ENCODE results near the gene RBM20. TPM values are rescaled to one million over a fixed set of nuclear protein-coding genes. Genes with fewer than 3 reads are reported as not detected.

Gene RBM20
- total RNA-seq, 1 experiment from 2014 or later: 0.17 TPM

DNA sequence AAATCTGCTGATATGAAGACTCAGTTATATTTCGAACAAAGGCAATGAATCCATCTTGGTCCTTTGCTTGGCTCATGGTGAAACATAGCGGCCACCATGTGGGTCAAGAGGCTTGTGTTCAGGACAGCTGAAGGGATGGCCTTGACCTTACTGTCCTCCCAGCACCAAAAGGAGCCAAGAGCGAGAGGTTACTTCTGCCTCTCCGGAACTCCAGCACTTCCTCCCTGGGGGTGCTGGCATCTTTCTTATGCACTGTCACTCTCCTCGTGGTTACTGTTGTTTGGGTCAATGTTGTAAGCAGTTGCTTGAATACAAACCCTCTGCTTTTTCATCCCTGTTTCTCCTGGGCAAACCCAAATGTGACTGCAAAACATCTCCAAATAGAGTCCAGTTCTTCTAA, 100.6 kb downstream of the RBM20 start:
- H4K8ac ChIP-seq (replicated peaks; ENCODE audit: insufficient read length, low read depth, low read length): no peak overlapping the region
- no peak overlapping the region for H4K5ac ChIP-seq (ENCODE audit: insufficient read length, low read depth, low read length)
- H3K27me3 Mint-ChIP-seq (ENCODE audit: low read depth): no peaks in the 10 kb centered on the region; the same call in 1 of the 2 replicates
- H2BK20ac ChIP-seq (ENCODE audit: low read depth, low read length, poor library complexity, severe bottlenecking): no peak overlapping the region
- H3K27ac Mint-ChIP-seq: no peak overlapping the region
- no peaks in the 10 kb centered on the region for H3K79me2 ChIP-seq (ENCODE audit: insufficient read depth, low read length)
- H3K36me3 Mint-ChIP-seq (ENCODE audit: insufficient read depth in 1 of 3, low read depth in 3 of 3): no peaks in the 10 kb centered on the region
- no peaks in the 10 kb centered on the region for H3K27me3 ChIP-seq (ENCODE audit: insufficient read depth, low read length)
- DNase-seq: no peak
- H4K91ac ChIP-seq (ENCODE audit: insufficient read length, low read depth, low read length): no peak overlapping the region
- H3K9me3 Mint-ChIP-seq: peaks cover 5 to 8% of the 10 kb centered on the region in 2 experiments; a peak in 3 of 5 replicates
- no peak overlapping the region for H3K56ac ChIP-seq (ENCODE audit: insufficient read length, low read depth, low read length)
- no peak overlapping the region for H2BK120ac ChIP-seq (ENCODE audit: low read depth, low read length, poor library complexity, severe bottlenecking)
- H3K23me2 ChIP-seq (ENCODE audit: insufficient read length, low read depth, low read length, poor library complexity, severe bottlenecking): no peaks in the 10 kb centered on the region
- no peak overlapping the region for H2AK5ac ChIP-seq (ENCODE audit: insufficient read length, low read length)
- no peak overlapping the region for H3K14ac ChIP-seq (ENCODE audit: insufficient read depth, low read length)
- no peaks in the 10 kb centered on the region for H3K79me1 ChIP-seq (ENCODE audit: insufficient read depth, low read depth, low read length, poor library complexity, severe bottlenecking)
- no peak overlapping the region for H3K4ac ChIP-seq (ENCODE audit: low read depth, low read length)
- no peak overlapping the region for H2AFZ ChIP-seq (ENCODE audit: low read length)
- no peak overlapping the region for H2BK15ac ChIP-seq (ENCODE audit: low read depth, low read length)
- no peaks in the 10 kb centered on the region for H4K20me1 ChIP-seq (ENCODE audit: control insufficient read depth, insufficient read depth, insufficient read length)
- TF ChIP-seq, protein P1, sequence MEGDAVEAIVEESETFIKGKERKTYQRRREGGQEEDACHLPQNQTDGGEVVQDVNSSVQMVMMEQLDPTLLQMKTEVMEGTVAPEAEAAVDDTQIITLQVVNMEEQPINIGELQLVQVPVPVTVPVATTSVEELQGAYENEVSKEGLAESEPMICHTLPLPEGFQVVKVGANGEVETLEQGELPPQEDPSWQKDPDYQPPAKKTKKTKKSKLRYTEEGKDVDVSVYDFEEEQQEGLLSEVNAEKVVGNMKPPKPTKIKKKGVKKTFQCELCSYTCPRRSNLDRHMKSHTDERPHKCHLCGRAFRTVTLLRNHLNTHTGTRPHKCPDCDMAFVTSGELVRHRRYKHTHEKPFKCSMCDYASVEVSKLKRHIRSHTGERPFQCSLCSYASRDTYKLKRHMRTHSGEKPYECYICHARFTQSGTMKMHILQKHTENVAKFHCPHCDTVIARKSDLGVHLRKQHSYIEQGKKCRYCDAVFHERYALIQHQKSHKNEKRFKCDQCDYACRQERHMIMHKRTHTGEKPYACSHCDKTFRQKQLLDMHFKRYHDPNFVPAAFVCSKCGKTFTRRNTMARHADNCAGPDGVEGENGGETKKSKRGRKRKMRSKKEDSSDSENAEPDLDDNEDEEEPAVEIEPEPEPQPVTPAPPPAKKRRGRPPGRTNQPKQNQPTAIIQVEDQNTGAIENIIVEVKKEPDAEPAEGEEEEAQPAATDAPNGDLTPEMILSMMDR (conservative IDR thresholded peaks at IDR 0.05): no peak
- H3T11ph ChIP-seq (ENCODE audit: low read length): no peak overlapping the region
- H3K4me2 ChIP-seq (ENCODE audit: insufficient read depth, insufficient read length, low read length): no peak overlapping the region
- H3K27ac ChIP-seq (ENCODE audit: insufficient read length, low read depth, low read length): no peak overlapping the region
- H3K4me1 Mint-ChIP-seq: peaks cover 7 to 10% of the 10 kb centered on the region in 2 experiments
- no peak overlapping the region for H2BK5ac ChIP-seq (ENCODE audit: insufficient read length, low read length)
- H3K18ac ChIP-seq (ENCODE audit: insufficient read length, low read depth, low read length): no peak overlapping the region
- H3K4me1 ChIP-seq (ENCODE audit: insufficient read depth, low read length): no peaks in the 10 kb centered on the region
- no peaks in the 10 kb centered on the region for H3K9me3 ChIP-seq (ENCODE audit: control insufficient read depth, low read depth, low read length)
- no peak overlapping the region for H3K23ac ChIP-seq (ENCODE audit: insufficient read length, low read depth, low read length)
- H3K9ac ChIP-seq (ENCODE audit: extremely low read depth, insufficient read length, low read length): no peak overlapping the region
- no peak overlapping the region for H3K4me3 Mint-ChIP-seq
- no peak overlapping the region for H2BK12ac ChIP-seq (ENCODE audit: insufficient read length, low read depth, low read length)
- WGBS (ENCODE audit: extremely low coverage, insufficient read length, low lambda C conversion rate): no CpG with 5 or more reads among the region's 5 CpGs
